BE2C (cell line): Measurements from ENCODE around the gene B4GAT1.

Experiments
- DNase-seq: peaks from one replicate; pipeline ENCODE4 v3.0.0-alpha.2; 2020
- H3K27me3 ChIP-seq: fragments of 250-450 bp; sonication (Bioruptor Pico); 2 replicates; pipeline ENCODE4 v1.5.1; 2020; ENCODE audit warnings: mild to moderate bottlenecking
- H3K36me3 ChIP-seq: fragments of 250-450 bp; sonication (Bioruptor Pico); 2 replicates; pipeline ENCODE4 v1.5.1; 2020; ENCODE audit warnings: mild to moderate bottlenecking
- H3K4me1 ChIP-seq: fragments of 250-450 bp; sonication (Bioruptor Pico); 2 replicates; pipeline ENCODE4 v1.5.1; 2020
- H3K4me3 ChIP-seq: 2 replicates; pipeline ENCODE4 v1.5.1; 2011; ENCODE audit warnings: low read depth, low read length
- H3K9me3 ChIP-seq: fragments of 250-450 bp; sonication (Bioruptor Pico); 2 replicates; pipeline ENCODE4 v1.5.1; 2020
- TF ChIP-seq, protein P1 (sequence below): IDR thresholded peaks from 2 replicates; pipeline ENCODE4 v1.5.1; 2012; ENCODE audit warnings: mild to moderate bottlenecking, low read depth, low read length

The B4GAT1 gene

DNA sequence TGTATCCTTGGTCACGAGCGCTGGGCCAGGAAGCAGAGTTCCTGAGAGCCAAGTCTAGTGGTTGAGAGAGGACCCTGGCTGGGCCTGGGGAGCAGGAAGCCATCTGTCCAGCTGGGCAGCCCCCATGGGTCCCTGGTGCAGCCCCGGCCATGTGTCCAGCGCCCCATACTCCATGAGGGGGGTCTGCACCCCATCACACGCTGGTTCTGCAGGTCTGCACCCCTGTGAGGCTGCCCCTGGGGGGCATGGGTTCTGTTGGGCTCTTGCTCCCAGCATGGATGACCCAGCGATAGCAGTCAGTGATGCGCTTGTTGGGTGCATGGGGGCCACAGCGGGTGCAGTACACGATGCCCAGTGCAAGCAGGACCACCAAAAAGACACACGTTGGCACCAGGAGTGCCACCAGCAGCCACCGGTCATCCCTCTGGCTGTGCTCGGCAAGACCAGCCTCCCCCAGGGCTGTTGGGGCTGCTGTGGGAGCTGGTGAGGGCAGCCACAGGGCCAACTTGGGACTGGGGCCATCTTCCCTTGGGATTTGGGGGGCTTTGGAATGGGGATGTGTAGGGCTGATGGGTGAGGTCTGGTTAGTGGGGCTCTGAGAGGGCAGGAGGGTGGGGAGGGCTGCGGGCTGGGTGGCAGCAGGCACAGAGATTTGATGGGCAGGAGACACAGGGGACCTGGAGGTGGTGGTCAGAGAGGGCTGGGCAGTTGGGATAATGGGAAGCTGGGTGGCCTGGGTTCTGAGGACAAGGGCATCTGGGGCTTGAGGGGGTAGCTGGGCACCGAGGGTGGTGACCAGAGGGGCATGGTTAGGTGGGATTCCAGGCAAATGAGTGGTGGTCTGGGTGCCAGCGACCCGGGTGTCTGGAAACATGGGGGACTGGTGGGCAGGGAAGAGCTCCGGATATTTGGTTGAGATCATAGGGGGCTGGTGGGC lies 32.6 kb downstream of the B4GAT1 start:
- no peak for DNase-seq
- Histone ChIP-seq H3K4me1 (peaks cover 40% of the 10 kb centered on the region), H3K4me3 (peak overlapping the region; percentile 62), H3K9me3 (no peaks in the 10 kb centered on the region), H3K36me3 (no peaks in the 10 kb centered on the region), H3K27me3 (no peaks in the 10 kb centered on the region)
- TF ChIP-seq, protein P1, sequence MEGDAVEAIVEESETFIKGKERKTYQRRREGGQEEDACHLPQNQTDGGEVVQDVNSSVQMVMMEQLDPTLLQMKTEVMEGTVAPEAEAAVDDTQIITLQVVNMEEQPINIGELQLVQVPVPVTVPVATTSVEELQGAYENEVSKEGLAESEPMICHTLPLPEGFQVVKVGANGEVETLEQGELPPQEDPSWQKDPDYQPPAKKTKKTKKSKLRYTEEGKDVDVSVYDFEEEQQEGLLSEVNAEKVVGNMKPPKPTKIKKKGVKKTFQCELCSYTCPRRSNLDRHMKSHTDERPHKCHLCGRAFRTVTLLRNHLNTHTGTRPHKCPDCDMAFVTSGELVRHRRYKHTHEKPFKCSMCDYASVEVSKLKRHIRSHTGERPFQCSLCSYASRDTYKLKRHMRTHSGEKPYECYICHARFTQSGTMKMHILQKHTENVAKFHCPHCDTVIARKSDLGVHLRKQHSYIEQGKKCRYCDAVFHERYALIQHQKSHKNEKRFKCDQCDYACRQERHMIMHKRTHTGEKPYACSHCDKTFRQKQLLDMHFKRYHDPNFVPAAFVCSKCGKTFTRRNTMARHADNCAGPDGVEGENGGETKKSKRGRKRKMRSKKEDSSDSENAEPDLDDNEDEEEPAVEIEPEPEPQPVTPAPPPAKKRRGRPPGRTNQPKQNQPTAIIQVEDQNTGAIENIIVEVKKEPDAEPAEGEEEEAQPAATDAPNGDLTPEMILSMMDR = no peak

DNA sequence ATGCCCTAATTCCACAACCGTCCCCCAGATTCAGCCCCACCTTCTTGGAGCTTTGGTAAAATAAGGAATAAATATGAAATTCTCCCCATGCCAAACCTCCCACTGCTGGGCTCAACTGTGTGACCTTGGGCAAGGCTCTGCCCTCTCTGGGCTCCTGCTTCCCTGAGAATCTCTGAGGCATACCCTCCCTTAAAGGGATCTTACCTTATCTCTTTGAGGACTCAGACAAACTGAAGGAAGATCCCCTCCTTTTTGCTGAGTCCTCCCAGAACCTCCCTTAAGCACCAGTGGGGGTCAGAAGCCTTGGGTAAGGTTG lies 33.3 kb downstream of the B4GAT1 start:
- H3K4me3 ChIP-seq = peak overlapping the region; percentile 62
- TF ChIP-seq, protein P1 = no peak
- H3K36me3 ChIP-seq = no peaks in the 10 kb centered on the region
- no peaks in the 10 kb centered on the region for H3K9me3 ChIP-seq
- H3K4me1 ChIP-seq = peaks cover 40% of the 10 kb centered on the region
- no peak for DNase-seq
- no peaks in the 10 kb centered on the region for H3K27me3 ChIP-seq

DNA sequence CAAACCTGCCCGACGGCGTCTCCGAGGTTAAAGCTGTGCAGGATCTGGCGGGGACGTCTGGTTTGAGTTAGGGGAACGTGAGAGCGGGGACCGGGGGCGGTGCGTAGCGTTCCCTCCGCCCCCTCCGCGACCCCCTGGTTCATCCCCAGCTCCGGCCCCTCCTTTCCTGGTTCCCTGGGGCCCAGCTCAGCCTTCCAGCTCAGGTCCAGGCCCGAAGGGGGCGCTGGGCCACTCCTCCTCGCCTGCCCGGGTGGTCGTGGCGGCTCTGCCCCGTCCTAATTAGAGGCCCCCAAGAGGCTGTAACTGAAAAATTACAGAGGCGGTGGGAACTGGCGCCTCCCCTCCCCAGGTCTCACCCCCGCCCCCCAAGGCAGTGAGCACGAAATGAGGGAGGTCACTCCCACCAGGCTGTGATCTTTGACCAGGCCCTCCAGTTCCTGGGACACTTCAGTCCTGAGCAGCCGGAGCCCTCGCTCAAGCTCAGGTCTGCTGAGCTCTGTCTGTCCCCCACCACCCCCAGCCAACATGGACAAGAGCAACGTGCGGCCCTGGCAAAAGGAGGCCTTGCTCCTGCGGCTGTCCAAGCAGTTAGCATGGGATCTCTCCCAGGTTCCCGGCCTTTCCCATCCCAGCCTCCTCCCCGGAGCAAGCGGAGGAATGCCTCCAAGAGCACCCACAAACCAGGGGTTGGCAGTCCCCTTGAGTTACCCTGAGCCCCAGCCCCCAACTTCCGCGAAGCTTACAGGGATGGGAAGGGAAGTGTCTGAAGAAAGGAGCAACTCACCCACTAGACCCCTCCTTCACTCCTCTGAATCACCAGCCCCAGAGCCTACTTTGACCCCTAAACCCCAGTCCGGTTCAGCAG lies 33.9 kb downstream of the B4GAT1 start:
- H3K4me3 ChIP-seq = peak overlapping the region; percentile 62

DNA sequence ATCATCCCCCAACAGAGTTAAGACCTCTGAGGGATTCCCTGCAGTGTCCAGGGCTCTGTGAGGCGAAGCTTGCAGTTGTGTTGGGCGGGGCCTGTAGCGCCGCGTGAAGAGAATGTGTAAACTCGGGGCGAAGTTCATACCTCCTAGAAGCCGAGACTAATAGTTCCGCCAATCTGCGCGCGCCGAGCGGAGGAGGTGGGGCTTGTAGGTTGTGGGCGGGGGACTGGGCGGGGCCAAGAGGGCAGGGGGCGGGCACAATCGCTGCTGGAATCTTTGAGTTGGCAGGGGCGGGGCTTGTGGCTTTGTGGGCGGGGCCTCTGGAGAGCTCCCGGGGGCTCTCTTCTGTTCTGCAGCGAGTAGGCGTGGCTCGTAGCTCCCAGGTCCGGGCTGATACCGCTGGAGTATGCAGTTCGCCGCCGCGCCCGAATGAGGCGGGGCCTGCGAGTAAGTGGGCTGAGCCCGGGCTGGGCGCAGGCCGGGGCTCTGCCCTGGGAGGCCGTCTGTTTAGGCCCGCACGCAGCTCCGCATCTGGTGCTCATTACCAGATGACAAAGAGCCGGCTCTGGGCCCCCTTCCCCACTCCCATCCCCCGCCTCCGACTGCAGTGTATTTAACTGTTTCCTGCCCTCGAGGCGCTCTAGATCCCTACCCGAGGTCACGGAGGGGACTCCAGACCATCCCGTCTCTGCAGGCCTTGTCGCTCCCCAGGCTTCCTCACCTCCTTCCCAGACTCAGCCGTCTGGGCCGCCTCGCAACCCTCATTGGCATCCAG lies 34.7 kb downstream of the B4GAT1 start:
- no peaks in the 10 kb centered on the region for H3K36me3 ChIP-seq
- peaks cover 31% of the 10 kb centered on the region for H3K4me1 ChIP-seq
- DNase-seq = peak; percentile 100
- no peaks in the 10 kb centered on the region for H3K9me3 ChIP-seq
- H3K4me3 ChIP-seq = peak overlapping the region; percentile 68
- H3K27me3 ChIP-seq = no peaks in the 10 kb centered on the region
- TF ChIP-seq, protein P1 = no peak

More for the DNA sequence above, 33.9 kb downstream of the B4GAT1 start:
- Histone ChIP-seq H3K36me3 (no peaks in the 10 kb centered on the region), H3K27me3 (no peaks in the 10 kb centered on the region), H3K9me3 (no peaks in the 10 kb centered on the region), H3K4me1 (peaks cover 39% of the 10 kb centered on the region)
- TF ChIP-seq, protein P1 = peak; percentile 40
- DNase-seq = peak; percentile 45

GRCh38 chr11:66311965-66312548 lies 35.4 kb downstream of the B4GAT1 start:
- peaks cover 27% of the 10 kb centered on the region for H3K4me1 ChIP-seq
- H3K27me3 ChIP-seq = no peaks in the 10 kb centered on the region
- no peaks in the 10 kb centered on the region for H3K9me3 ChIP-seq
- peak overlapping the region; percentile 68 for H3K4me3 ChIP-seq
- TF ChIP-seq, protein P1 = no peak
- DNase-seq = peak; percentile 97
- H3K36me3 ChIP-seq = no peaks in the 10 kb centered on the region
